ENCODE data around the gene ADM. TPM values are rescaled to one million over a fixed set of nuclear protein-coding genes. Genes with fewer than 3 reads are reported as not detected.

Gene ADM
- polyA plus RNA-seq, 1 donor, result 11.4 TPM

DNA sequence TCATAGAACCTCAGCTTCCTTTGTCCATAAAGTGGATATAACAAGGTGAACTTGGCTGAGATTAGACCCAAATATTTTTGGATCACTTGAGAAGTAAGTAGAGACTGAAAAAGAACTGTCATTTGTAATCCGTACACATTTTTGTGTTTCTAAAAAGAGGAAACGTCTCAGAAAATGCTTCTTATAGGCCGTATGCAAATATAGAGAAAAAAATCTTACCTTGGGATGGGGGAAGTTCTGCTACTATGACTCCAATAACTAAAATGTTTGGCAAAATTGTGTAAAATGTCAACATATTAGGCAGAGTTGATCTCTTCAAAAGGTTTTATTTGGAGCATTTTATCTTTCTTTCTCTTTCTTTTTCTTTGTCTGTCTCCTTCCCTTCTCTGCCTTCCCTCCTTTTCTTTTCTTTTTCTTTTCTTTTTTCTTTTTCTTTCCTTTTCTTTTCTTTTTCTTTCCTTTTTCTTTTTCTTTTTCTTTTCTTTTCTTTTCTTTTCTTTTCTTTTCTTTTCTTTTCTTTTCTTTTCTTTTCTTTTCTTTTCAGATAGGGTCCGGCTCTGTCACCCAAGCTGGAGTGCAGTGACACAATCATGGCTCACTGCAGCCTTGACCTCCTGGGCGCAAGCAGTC, 48.2 kb downstream of the ADM start:
- Histone ChIP-seq H3K27ac (ENCODE audit: low read length) (no peak overlapping the region), H3K27me3 (ENCODE audit: control insufficient read depth, insufficient read depth, low read length) (no peaks in the 10 kb centered on the region), H3K4me1 (ENCODE audit: control insufficient read depth, insufficient read depth, low read length) (peaks cover 14% of the 10 kb centered on the region), H3K36me3 (ENCODE audit: control insufficient read depth, insufficient read depth, low read length) (no peaks in the 10 kb centered on the region), H3K4me3 (ENCODE audit: low read length) (no peak overlapping the region), H3K9me3 (ENCODE audit: control insufficient read depth, low read depth, low read length) (no peaks in the 10 kb centered on the region)
- no peak for DNase-seq
- 96% methylated on average over 2 of the region's 5 CpGs for WGBS (ENCODE audit: insufficient coverage, low lambda C conversion rate)

- Histone ChIP-seq H3K9me3 (ENCODE audit: control insufficient read depth, low read depth, low read length) (no peaks in the 10 kb centered on the region), H3K27ac (ENCODE audit: low read length) (no peak overlapping the region), H3K4me1 (ENCODE audit: control insufficient read depth, insufficient read depth, low read length) (peaks cover 14% of the 10 kb centered on the region), H3K27me3 (ENCODE audit: control insufficient read depth, insufficient read depth, low read length) (no peaks in the 10 kb centered on the region), H3K4me3 (ENCODE audit: low read length) (no peak overlapping the region), H3K36me3 (ENCODE audit: control insufficient read depth, insufficient read depth, low read length) (no peaks in the 10 kb centered on the region)
- DNase-seq, result no peak
- WGBS (ENCODE audit: insufficient coverage, low lambda C conversion rate), result no CpG with 5 or more reads among the region's 1 CpG
Measured at GRCh38 chr11:10354389-10354788, 49.5 kb downstream of the ADM start.

DNA sequence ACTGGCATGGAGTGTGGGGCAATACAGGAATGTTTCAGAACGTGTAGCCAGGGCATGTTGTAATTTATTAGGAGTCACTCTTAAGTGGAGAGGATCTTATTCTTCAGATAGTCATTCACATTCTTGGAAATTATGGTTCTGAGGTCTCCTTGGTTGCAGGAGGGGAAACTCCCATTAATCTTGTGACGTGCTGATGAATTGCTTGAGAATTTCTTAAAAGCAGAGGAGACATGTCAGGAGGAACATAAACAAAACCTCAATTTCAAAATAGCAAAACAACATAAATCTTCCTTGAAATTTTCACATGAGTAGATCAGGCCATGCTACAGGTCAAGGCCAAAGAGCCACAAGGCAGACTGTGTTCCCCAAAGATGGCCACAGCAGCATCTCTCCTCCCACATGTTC, 50.4 kb downstream of the ADM start:
- no peak for DNase-seq
- WGBS (ENCODE audit: insufficient coverage, low lambda C conversion rate), result 0% methylated on average over 1 of the region's 2 CpGs
- H3K4me1 ChIP-seq (ENCODE audit: control insufficient read depth, insufficient read depth, low read length), result peaks cover 14% of the 10 kb centered on the region
- H3K9me3 ChIP-seq (ENCODE audit: control insufficient read depth, low read depth, low read length), result no peaks in the 10 kb centered on the region
- no peak overlapping the region for H3K4me3 ChIP-seq (ENCODE audit: low read length)
- no peaks in the 10 kb centered on the region for H3K36me3 ChIP-seq (ENCODE audit: control insufficient read depth, insufficient read depth, low read length)
- H3K27ac ChIP-seq (ENCODE audit: low read length), result no peak overlapping the region
- H3K27me3 ChIP-seq (ENCODE audit: control insufficient read depth, insufficient read depth, low read length), result no peaks in the 10 kb centered on the region

DNA sequence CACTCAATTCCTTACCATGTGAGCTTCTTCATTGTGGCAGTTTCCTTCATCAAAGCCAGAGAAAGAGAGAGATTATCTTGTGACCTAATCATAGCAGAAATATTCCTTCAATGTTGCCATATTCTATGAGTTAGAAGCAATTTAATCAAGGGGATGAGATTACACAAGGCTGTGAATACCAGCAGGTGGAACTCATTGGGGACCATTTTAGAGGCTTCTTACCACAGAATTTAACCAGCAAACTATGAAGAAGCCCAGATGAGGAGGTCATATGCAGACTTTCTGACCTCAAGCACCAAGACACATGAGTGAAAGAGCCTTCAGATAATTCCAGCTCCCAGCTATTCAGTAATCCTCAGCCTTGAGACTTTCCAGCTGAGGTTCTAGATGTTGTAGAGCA, 51.3 kb downstream of the ADM start:
- H3K27ac ChIP-seq (ENCODE audit: low read length), result no peak overlapping the region
- peaks cover 8% of the 10 kb centered on the region for H3K4me1 ChIP-seq (ENCODE audit: control insufficient read depth, insufficient read depth, low read length)
- H3K36me3 ChIP-seq (ENCODE audit: control insufficient read depth, insufficient read depth, low read length), result no peaks in the 10 kb centered on the region
- no peak overlapping the region for H3K4me3 ChIP-seq (ENCODE audit: low read length)
- no peaks in the 10 kb centered on the region for H3K9me3 ChIP-seq (ENCODE audit: control insufficient read depth, low read depth, low read length)
- no peaks in the 10 kb centered on the region for H3K27me3 ChIP-seq (ENCODE audit: control insufficient read depth, insufficient read depth, low read length)
- DNase-seq, result no peak

Other genes starting within 250 kb of the ADM start
- 45.4 TPM for gene SBF2, start 10.9 kb upstream of the ADM start, polyA plus RNA-seq
- 5.0 TPM for gene AMPD3, start 150.2 kb downstream of the ADM start, polyA plus RNA-seq
- gene RNF141, start 236.1 kb downstream of the ADM start, polyA plus RNA-seq, result 31.5 TPM

Measured in large intestine (tissue), 3 donors.